NT2/D1 (cell line): ENCODE results near the gene NTN3.

ENCODE experiments used
- SUZ12 ChIP-seq: IDR thresholded peaks from 2 replicates; pipeline ENCODE4 v1.6.1; 2011; ENCODE audit not compliant: insufficient read length, insufficient read depth; ENCODE audit errors: extremely low read depth
- YY1 ChIP-seq: IDR thresholded peaks from 2 replicates; pipeline ENCODE4 v1.6.1; 2011; ENCODE audit not compliant: insufficient read length, insufficient read depth
- ZNF274 ChIP-seq: IDR thresholded peaks from 2 replicates; pipeline ENCODE4 v1.6.1; 2011; ENCODE audit warnings: mild to moderate bottlenecking, low read depth, low read length

- TF ChIP-seq YY1 (no peak), ZNF274 (no peak), SUZ12 (no peak)
These were observed 49.1 kb downstream of the NTN3 start, which contains the start of gene AMDHD2 for GRCh38 chr16:2520097-2520783.
